ENCODE measurements around the gene MICU1.

MICU1 gene

DNA sequence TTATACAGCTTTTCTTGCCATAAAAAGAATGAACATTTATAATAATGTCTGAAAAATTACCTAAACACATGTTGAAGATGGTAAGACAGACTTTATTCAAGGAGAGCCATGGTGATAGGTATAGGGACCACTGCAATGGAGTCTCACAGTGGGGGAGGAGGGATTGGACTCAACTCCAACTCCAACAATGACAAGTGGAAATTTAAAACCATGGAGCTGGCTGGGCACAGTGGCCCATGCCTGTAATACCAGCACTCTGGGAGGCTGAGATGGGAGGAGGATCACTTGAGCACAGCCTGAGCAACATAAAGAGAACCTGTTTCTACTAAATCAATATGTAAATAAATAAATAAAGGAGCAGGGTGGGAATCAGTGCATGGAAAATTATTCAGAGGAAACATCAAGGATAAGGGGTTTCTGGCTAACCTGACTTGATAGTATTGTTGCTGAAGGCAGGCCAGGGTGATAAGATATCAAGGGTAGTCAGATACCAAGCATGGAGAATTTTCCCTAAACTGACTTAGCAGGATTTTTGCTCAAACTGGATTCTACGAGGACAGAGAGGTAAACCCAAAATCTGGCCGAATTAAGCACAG, 19.5 kb upstream of the MICU1 start:
- TF ChIP-seq GATA2 (IDR thresholded peaks at IDR 0.05; ENCODE audit: low read depth, low read length), result no peak
- no peak for TF ChIP-seq GATA3 (IDR thresholded peaks at IDR 0.05; ENCODE audit: low read depth, low read length)

DNA sequence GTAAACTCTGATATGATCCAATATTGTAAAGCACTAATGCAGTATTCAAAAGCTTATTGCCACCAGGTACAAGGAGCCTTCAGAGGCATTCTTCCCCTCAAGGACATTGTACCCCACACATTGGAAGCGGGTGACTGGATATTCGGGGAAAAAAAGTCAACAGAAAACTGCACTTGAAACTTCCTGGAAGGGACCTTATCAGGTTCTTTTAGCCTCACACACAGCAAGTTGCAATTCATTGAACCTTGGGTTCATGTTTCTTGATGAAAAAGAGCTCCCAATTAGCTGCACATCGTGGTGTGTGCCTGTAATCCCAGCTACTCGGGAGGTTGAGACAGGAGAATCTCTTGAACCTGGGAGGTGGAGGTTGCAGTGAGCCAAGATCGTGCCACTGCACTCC, 16.4 kb upstream of the MICU1 start:
- TF ChIP-seq GATA3 (IDR thresholded peaks at IDR 0.05; ENCODE audit: low read depth, low read length) (no peak), GATA2 (IDR thresholded peaks at IDR 0.05; ENCODE audit: low read depth, low read length) (no peak)

DNA sequence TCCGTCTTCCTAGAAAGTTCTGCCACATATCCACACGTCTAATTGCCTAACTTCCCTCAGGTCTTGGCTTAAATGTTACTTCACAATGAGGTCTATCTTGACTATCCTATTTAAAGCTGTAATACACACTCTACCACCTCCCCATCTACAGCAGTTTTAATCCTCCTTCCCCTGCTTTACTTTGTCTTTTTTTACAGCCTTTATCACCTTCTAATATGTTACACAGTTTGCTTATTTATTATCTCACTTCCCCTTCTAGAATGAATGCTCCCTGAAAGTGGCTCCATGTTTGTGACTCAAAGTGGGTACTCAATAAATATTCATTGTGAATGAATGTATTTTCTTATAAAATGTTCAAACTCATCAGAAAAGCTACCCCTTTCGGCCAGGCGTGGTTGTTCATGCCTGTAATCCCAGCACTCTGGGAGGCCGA, 13.6 kb upstream of the MICU1 start:
- TF ChIP-seq GATA2 (IDR thresholded peaks at IDR 0.05; ENCODE audit: low read depth, low read length), result no peak

DNA sequence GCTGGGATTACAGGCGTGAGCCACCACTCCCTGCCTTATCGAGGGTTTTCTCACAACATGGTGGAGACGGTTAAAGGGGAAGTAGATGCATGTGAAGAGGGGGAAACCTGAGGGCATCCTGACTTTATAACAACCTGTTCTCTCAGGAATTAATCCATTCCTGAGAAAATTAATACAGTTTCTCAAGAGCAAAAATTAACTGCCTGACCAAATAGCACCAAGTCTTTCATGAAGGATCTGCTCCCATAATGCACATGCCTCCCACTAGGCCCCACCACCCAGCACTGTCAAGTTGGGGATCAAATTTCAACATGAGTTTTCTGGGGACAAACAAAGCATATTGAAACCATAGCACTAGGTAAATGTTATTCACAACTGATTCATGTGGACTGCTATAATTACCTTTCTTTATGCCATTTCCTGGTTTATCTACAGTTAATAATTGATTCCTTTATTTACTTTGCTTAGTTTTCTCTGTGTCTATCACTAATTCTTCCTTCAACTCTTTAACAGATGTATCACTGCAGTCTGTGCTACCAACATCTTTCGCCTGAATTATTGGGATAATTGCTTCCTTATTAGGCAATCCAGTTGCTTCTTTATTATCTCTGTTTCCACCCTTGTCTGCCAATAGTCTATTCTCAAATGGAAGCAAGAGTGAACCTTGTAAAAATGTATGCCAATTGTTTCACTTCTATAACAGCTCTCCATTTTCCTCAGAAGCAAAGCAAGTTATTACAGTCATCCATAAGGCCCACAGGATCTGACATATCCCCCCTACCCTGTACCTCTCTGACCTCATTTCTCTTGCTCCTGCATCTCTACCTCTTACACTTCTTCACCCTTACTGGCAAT, 12.9 kb upstream of the MICU1 start:
- TF ChIP-seq GATA2 (IDR thresholded peaks at IDR 0.05; ENCODE audit: low read depth, low read length) (no peak), GATA3 (IDR thresholded peaks at IDR 0.05; ENCODE audit: low read depth, low read length) (no peak)

DNA sequence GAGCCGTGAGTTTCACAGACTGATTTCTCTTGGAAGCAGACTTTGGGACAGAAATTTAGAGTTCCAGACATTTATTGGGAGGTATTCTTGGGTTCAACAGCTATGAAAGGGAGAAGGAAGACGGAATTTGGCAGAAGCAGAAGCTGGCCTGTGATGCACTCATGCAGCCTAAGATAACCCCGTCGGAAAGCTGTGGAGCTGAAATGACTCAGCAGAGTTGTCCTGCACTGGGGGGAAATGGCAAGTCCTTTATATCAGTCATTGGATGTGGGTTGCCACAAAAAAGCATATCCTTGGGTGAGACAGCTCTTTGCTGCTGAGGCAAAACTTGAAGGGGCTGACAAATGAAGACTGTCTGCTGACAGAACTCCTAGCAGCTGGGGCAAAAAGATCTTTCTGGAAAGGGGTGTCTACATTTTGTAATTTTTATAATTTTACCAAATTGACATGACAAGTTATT, 11.5 kb upstream of the MICU1 start:
- TF ChIP-seq GATA2 (IDR thresholded peaks at IDR 0.05; ENCODE audit: low read depth, low read length), result no peak
- TF ChIP-seq GATA3 (IDR thresholded peaks at IDR 0.05; ENCODE audit: low read depth, low read length), result no peak

DNA sequence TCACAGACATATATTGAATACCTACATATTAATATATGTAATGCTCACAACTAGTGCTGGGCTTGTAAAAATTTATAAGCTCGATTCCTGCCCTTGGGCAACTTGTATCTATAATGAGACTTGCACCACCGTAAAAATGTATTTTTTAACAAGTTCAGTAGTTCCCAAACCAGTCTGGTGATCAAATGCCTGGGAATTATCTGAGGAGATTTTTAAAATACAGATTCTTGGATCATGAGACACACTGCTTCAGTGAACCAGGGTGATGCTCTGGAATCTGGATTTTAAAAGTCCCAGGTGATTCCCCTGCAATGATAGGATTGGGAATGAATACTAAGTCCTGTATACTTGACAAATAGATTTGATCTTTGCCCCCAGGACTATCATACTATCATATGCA, 4.3 kb upstream of the MICU1 start:
- TF ChIP-seq GATA3 (IDR thresholded peaks at IDR 0.05; ENCODE audit: low read depth, low read length), result no peak
- TF ChIP-seq GATA2 (IDR thresholded peaks at IDR 0.05; ENCODE audit: low read depth, low read length), result no peak

DNA sequence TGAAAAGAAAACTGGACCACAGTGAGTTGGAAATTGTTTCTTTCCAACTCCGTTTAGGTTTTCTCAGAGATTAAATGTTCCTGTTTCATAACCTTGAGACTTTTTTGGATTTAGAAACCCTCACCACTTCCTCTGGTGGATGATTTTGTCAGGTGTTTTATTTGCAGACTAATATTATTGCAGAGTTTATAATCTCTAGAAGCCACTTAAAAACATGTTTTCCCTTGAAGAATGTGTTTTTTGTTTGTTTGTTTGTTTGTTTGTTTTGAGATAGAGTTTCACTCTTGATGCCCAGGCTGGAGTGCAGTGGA, 520 bp upstream of the MICU1 start:
- TF ChIP-seq GATA2 (IDR thresholded peaks at IDR 0.05; ENCODE audit: low read depth, low read length) (no peak), GATA3 (IDR thresholded peaks at IDR 0.05; ENCODE audit: low read depth, low read length) (no peak)

DNA sequence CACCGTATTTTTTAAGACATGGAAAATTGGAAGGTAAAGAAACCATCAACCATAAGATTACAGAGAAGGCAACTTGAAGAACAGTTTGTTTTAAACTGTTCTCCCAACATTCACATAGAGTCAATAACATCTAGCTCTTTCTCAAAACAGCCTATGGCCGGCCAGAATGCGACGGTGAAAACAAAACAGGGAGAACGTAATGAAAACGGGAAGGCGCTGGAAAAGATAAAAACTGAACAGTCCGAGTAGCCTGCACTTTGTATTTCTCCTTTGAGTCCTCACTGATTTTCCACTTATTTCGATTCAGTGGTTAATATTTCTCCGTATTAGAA, 637 bp downstream of the MICU1 start:
- TF ChIP-seq GATA3 (IDR thresholded peaks at IDR 0.05; ENCODE audit: low read depth, low read length), result no peak
- no peak for TF ChIP-seq GATA2 (IDR thresholded peaks at IDR 0.05; ENCODE audit: low read depth, low read length)

DNA sequence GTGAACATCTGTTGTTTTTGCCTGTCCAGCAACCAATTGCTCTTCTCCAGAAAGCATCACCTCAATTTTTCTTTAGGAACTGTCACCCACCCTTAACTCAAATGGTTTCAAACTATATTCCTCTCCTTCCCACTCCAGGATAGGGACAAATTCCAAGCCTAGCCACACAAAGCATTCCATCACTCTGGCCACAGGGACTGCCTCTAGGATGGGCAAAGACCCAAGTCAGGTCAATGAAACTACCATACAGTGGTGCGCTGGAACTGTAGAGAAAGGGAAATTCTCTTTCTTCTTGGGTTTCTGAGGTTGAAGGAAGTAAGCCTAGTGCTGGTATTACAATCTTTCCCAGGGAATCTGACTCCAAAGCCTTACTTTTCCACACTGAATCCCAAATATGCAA, 3.6 kb downstream of the MICU1 start:
- TF ChIP-seq GATA3 (IDR thresholded peaks at IDR 0.05; ENCODE audit: low read depth, low read length) (no peak), GATA2 (IDR thresholded peaks at IDR 0.05; ENCODE audit: low read depth, low read length) (no peak)

DNA sequence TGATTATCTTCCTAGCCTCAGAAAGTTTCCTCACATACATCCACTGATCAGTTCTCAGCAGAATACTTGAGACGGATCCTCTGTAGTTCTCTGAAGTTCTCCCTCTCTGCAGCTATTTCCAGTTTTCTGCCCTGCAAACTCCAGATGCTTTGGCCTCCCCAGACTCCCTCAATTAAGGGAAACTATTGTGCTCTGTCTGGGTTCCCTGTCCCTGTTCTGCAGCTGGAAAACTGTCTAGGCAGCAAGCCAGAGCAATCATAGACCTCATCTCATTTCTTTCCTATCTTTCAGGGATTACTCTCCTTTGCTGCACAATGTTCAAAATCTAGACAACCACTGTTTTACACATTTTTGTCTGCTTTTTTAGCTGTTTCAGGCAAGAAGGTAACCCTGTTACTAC, 9.2 kb downstream of the MICU1 start:
- peak; percentile 42; the same call in 1 of the 2 replicates for TF ChIP-seq GATA2 (IDR thresholded peaks at IDR 0.05; ENCODE audit: low read depth, low read length)
- no peak for TF ChIP-seq GATA3 (IDR thresholded peaks at IDR 0.05; ENCODE audit: low read depth, low read length)

DNA sequence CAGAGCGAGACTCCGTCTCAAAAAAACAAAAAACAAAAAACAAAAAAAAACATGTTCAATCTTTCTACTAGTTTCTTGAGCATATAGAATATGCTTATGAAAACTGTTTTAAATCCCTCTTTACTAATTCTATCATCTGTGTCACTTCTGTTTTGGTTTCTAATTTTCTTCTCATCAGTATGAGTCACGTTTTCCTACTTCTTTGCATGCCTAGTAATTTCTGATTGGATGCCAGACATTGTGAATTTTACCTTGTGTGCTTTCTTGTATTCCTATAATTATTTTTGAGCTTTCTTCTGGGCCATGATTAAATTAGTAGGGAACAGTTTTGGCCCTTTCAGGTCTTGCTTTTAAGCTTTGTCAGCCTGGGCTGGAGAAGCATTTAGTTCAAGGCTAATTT, 9.9 kb downstream of the MICU1 start:
- TF ChIP-seq GATA3 (IDR thresholded peaks at IDR 0.05; ENCODE audit: low read depth, low read length) (no peak), GATA2 (IDR thresholded peaks at IDR 0.05; ENCODE audit: low read depth, low read length) (no peak)

DNA sequence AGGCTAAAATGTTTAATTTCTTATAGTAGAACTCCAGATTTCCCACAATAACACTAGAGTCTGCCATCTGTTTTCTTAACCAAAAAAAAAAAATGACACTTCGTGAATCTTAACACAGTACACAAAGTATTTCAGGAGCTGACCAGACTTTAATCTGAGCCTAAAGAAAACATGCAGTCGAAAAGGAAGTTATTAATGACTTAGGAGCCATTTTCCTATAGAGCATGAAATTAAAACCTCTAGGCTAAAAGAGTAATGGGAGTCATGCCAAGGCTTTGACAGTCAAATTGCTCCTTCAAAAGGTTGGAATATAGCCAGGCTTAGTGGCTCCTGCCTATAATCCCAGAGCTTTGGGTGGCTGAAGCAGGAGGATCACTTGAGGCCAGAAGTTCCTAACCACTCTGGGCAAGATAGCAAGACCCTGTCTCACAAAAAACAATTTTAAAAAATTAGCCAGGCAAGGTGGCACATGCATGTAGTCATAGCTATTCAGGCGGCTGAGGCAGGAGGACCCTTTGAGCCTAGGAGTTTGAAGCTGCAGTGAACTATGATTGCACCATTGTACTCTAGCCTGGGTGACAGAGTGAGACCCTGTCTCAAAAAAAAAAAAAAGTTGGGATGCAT, 13.6 kb downstream of the MICU1 start:
- no peak; the same call in 1 of the 2 replicates for TF ChIP-seq GATA3 (IDR thresholded peaks at IDR 0.05; ENCODE audit: low read depth, low read length)
- no peak for TF ChIP-seq GATA2 (IDR thresholded peaks at IDR 0.05; ENCODE audit: low read depth, low read length)

DNA sequence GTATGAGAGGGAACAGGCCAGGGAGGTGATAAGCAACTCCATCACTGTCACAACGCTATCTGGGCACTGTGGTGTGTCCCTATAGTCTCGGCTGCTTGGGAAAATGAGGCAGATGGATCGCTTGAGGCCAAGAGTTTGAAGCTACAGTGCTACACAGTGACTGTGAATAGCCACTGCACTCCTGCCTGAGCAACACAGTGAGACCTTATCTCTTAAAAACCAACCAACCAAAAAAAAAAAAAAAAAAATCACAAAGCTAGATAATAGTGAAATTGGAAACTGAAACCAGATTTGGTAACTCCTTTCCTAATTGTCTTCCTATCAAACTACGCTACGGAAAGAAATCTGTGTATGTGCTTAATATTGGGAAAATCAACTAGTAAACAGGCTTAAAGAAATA, 14.1 kb downstream of the MICU1 start:
- peak; percentile 79 for TF ChIP-seq GATA2 (IDR thresholded peaks at IDR 0.05; ENCODE audit: low read depth, low read length)
- TF ChIP-seq GATA3 (IDR thresholded peaks at IDR 0.05; ENCODE audit: low read depth, low read length), result peak; percentile 63; the same call in 1 of the 2 replicates

DNA sequence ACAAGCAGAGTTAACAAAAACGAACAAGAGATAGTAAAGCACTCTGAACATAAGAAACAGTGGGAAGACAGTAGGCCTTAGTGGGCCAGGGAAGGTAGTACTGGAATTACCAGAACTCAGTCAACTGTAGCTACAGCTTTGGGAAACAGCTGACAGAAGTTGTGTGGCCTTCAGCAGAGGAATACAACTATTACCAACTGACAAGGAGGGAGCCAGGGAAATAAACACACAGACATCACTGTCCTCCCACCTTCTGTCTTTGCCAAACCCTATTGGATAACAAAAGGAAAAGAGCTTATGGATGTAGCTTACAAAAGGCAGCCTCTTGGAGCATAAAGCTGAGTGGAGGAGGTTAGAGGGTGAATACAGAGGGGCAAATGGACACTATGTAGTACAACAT, 15.4 kb downstream of the MICU1 start:
- no peak for TF ChIP-seq GATA2 (IDR thresholded peaks at IDR 0.05; ENCODE audit: low read depth, low read length)
- TF ChIP-seq GATA3 (IDR thresholded peaks at IDR 0.05; ENCODE audit: low read depth, low read length), result no peak

DNA sequence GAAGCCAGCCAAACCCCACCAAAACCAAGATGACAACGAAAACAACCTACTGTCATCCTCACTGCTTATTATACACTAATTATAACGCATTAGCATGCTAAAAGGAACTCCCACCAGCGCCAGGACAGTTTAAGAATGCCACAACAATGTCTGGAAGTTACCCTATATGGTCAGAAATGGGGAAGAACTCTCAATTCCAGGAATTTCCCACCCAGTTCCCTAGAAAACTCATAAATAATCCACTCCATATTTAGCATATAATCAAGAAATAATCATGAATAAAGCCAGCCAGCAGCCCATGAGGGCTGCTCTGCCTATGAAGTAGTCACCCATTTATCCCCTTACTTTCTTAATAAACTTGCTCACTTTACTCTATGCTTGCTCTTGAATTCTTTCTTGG, 20.8 kb downstream of the MICU1 start:
- no peak for TF ChIP-seq GATA3 (IDR thresholded peaks at IDR 0.05; ENCODE audit: low read depth, low read length)
- TF ChIP-seq GATA2 (IDR thresholded peaks at IDR 0.05; ENCODE audit: low read depth, low read length), result no peak

All from SH-SY5Y (cell line).